Loucy (cell line): ENCODE measurements around the gene PSMD10.

ENCODE experiments used
- EZH2phosphoT487 ChIP-seq: fragments of 200-600 bp; IDR thresholded peaks from 2 replicates; pipeline ENCODE4 v1.6.1; 2018; ENCODE audit warnings: antibody characterized with exemption, mild to moderate bottlenecking, moderate library complexity, borderline replicate concordance
- TF ChIP-seq, protein P1 (sequence below): fragments of 200-600 bp; sonication (generic); conservative IDR thresholded peaks from 2 replicates; pipeline ENCODE4 v1.5.1; 2014; ENCODE audit warnings: mild to moderate bottlenecking, antibody characterized with exemption, low read length

DNA sequence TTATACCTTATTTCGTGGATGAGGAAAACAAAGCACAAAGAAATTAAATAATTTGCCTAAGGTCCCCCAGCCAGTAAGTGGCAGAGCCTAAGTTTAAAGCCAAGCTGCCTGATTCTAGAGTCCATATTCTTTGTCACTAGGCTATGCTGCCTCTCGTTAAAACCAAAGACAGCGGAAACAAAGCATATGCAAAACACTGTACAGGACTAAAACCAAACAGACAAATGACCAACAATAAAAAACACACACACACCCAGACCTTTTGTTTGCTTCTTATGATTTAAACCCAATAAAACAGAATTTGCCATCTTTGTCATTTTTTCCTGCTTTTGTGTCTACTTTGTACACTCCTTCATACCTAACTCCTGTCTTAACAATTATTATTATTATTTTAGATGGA is 56.6 kb downstream of the PSMD10 start:
- TF ChIP-seq, protein P1, sequence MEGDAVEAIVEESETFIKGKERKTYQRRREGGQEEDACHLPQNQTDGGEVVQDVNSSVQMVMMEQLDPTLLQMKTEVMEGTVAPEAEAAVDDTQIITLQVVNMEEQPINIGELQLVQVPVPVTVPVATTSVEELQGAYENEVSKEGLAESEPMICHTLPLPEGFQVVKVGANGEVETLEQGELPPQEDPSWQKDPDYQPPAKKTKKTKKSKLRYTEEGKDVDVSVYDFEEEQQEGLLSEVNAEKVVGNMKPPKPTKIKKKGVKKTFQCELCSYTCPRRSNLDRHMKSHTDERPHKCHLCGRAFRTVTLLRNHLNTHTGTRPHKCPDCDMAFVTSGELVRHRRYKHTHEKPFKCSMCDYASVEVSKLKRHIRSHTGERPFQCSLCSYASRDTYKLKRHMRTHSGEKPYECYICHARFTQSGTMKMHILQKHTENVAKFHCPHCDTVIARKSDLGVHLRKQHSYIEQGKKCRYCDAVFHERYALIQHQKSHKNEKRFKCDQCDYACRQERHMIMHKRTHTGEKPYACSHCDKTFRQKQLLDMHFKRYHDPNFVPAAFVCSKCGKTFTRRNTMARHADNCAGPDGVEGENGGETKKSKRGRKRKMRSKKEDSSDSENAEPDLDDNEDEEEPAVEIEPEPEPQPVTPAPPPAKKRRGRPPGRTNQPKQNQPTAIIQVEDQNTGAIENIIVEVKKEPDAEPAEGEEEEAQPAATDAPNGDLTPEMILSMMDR: no peak
- TF ChIP-seq EZH2phosphoT487: no peak
